Measurements from ENCODE around the gene MYRF. TPM values are rescaled to one million over a fixed set of nuclear protein-coding genes. Genes with fewer than 3 reads are reported as not detected.

Gene MYRF
- total RNA-seq, 1 donor = 0.36 TPM

DNA sequence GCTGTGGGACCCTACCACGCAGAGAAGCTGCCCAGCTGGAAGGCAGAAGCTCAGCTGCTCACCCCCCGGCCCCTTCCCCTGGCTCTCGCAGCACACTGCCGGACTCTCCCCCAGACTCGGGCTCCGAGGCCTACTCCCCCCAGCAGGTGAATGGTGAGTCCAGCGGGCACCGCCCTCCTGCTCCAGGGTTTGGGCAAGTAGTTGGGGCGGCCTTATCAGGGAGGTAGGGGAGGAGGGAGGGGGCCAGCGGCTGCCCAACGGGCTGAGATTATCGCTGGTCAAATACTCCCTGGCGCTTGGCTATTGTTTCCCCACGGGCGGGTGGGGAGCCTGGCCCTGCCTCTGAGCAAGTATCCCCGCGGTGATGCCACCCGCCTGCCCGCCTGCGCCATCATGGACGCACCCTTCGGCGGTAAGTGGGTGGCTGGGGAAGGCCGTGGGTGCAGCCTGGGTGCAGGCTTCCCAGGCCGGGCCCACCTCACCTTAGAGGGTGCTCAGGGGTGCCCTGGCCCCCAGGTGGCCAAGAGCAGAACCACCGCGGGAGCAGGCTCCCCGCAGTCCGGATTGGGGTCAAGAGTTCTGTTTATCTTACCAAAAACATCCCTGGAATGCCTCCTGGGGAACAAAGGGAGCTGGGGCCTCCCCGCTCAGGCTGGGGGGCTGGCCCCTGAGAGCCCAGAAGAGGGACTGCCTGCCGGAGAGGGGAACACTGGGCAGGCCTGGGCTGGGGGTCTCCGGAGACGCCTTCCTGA lies 16.9 kb downstream of the MYRF start:
- no peak overlapping the region for H3K27ac ChIP-seq (ENCODE audit: low read depth, low read length)

DNA sequence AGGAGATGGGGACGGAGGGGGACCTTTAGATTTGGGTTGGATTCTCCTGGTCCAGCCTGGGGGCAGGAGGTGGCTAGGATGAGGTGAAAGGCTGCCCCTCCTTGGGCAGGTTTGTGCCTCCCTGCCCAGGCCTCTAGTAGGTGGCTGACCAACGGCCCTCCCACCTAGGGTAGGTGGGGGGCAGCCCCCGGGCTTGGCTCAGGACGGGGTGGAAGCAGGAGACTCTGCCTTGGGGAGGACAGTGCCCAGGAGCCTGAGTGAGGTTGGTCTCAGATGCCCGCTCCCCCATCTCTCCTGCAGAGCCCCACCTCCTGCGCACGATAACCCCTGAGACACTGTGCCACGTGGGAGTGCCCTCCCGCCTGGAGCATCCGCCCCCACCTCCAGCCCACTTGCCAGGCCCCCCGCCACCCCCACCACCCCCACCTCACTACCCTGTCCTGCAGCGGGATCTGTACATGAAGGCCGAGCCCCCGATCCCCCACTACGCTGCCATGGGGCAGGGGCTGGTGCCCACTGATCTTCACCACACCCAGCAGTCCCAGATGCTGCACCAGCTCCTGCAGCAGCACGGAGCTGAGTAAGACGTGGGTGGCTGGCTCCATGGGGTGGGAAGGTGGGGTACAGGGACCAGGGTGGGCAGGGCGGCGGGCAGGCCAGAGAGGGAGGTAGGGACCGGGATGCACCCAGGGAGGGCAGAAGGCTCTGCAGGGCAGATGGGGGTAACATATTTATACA lies 17.7 kb downstream of the MYRF start:
- TF ChIP-seq, protein P1, sequence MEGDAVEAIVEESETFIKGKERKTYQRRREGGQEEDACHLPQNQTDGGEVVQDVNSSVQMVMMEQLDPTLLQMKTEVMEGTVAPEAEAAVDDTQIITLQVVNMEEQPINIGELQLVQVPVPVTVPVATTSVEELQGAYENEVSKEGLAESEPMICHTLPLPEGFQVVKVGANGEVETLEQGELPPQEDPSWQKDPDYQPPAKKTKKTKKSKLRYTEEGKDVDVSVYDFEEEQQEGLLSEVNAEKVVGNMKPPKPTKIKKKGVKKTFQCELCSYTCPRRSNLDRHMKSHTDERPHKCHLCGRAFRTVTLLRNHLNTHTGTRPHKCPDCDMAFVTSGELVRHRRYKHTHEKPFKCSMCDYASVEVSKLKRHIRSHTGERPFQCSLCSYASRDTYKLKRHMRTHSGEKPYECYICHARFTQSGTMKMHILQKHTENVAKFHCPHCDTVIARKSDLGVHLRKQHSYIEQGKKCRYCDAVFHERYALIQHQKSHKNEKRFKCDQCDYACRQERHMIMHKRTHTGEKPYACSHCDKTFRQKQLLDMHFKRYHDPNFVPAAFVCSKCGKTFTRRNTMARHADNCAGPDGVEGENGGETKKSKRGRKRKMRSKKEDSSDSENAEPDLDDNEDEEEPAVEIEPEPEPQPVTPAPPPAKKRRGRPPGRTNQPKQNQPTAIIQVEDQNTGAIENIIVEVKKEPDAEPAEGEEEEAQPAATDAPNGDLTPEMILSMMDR (IDR thresholded peaks at IDR 0.05; ENCODE audit: extremely low read depth, low read depth, low read length) = no peak
- H3K27me3 ChIP-seq (ENCODE audit: insufficient read depth, low read length) = no peaks in the 10 kb centered on the region
- no peak overlapping the region for H3K27ac ChIP-seq (ENCODE audit: low read depth, low read length)
- H3K4me2 ChIP-seq (ENCODE audit: insufficient read depth, low read length) = no peak overlapping the region
- no peak for DNase-seq (ENCODE audit: insufficient read length, low spot score, missing footprints)
- no peak overlapping the region for H2AFZ ChIP-seq (ENCODE audit: low read length)
- no peaks in the 10 kb centered on the region for H3K79me2 ChIP-seq (ENCODE audit: insufficient read depth, low read length)
- no peaks in the 10 kb centered on the region for H4K20me1 ChIP-seq (ENCODE audit: insufficient read depth, low read length)
- H3K36me3 ChIP-seq (ENCODE audit: insufficient read depth, low read length) = no peaks in the 10 kb centered on the region
- H3K4me1 ChIP-seq (ENCODE audit: insufficient read depth, low read length) = no peaks in the 10 kb centered on the region
- H3K9me3 ChIP-seq (ENCODE audit: low read depth, low read length) = no peaks in the 10 kb centered on the region
- no peak overlapping the region for H3K4me3 ChIP-seq (ENCODE audit: insufficient read depth, low read length)

More for the DNA sequence above, 16.9 kb downstream of the MYRF start:
- peak; percentile 96 for DNase-seq (ENCODE audit: insufficient read length, low spot score, missing footprints)
- no peak overlapping the region for H3K4me2 ChIP-seq (ENCODE audit: insufficient read depth, low read length)
- no peaks in the 10 kb centered on the region for H3K4me1 ChIP-seq (ENCODE audit: insufficient read depth, low read length)
- no peak overlapping the region for H2AFZ ChIP-seq (ENCODE audit: low read length)
- H3K36me3 ChIP-seq (ENCODE audit: insufficient read depth, low read length) = no peaks in the 10 kb centered on the region
- no peak overlapping the region for H3K4me3 ChIP-seq (ENCODE audit: insufficient read depth, low read length)
- H3K9me3 ChIP-seq (ENCODE audit: low read depth, low read length) = no peaks in the 10 kb centered on the region
- H4K20me1 ChIP-seq (ENCODE audit: insufficient read depth, low read length) = no peaks in the 10 kb centered on the region
- TF ChIP-seq, protein P1 (IDR thresholded peaks at IDR 0.05; ENCODE audit: extremely low read depth, low read depth, low read length) = peak; percentile 18
- no peaks in the 10 kb centered on the region for H3K27me3 ChIP-seq (ENCODE audit: insufficient read depth, low read length)
- no peaks in the 10 kb centered on the region for H3K79me2 ChIP-seq (ENCODE audit: insufficient read depth, low read length)

- no peak overlapping the region for H3K4me3 ChIP-seq (ENCODE audit: insufficient read depth, low read length)
- H3K36me3 ChIP-seq (ENCODE audit: insufficient read depth, low read length) = no peaks in the 10 kb centered on the region
- H3K4me1 ChIP-seq (ENCODE audit: insufficient read depth, low read length) = no peaks in the 10 kb centered on the region
- H3K27me3 ChIP-seq (ENCODE audit: insufficient read depth, low read length) = no peaks in the 10 kb centered on the region
- no peaks in the 10 kb centered on the region for H3K9me3 ChIP-seq (ENCODE audit: low read depth, low read length)
- TF ChIP-seq, protein P1 (IDR thresholded peaks at IDR 0.05; ENCODE audit: extremely low read depth, low read depth, low read length) = no peak
- H2AFZ ChIP-seq (ENCODE audit: low read length) = no peak overlapping the region
- H4K20me1 ChIP-seq (ENCODE audit: insufficient read depth, low read length) = no peaks in the 10 kb centered on the region
- peak; percentile 75 for DNase-seq (ENCODE audit: insufficient read length, low spot score, missing footprints)
- H3K4me2 ChIP-seq (ENCODE audit: insufficient read depth, low read length) = no peak overlapping the region
- H3K79me2 ChIP-seq (ENCODE audit: insufficient read depth, low read length) = no peaks in the 10 kb centered on the region
- no peak overlapping the region for H3K27ac ChIP-seq (ENCODE audit: low read depth, low read length)
Measured at GRCh38 chr11:61771195-61771894, 18.9 kb downstream of the MYRF start.

Measured in osteoblast (primary cell).